CD14-positive monocyte (primary cell): ENCODE measurements around the gene ZDHHC9. TPM values are rescaled to one million over a fixed set of nuclear protein-coding genes. Genes with fewer than 3 reads are reported as not detected.

Source experiments
- DNase-seq, 3 donors: peaks; one replicate each; pipeline ENCODE4 v3.0.0-alpha.2; 2011 to 2022
- H2AFZ ChIP-seq: 2 replicates; pipeline ENCODE4 v1.6.0; 2012; ENCODE audit warnings: mild to moderate bottlenecking, low read depth, low read length, inconsistent platforms; ENCODE audit not compliant: insufficient read depth, poor library complexity, severe bottlenecking
- H3K27ac ChIP-seq, 2 donors: 1 replicate in 1 of 2; 2 replicates in 1 of 2; pipeline ENCODE4 v1.5.1; 2012 to 2013; ENCODE audit warnings: low read length in 2 of 2, control low read depth in 1 of 2, inconsistent platforms in 1 of 2, low read depth in 1 of 2, mild to moderate bottlenecking in 1 of 2
- H3K27me3 ChIP-seq, 2 donors: one replicate each; pipeline versions ENCODE4 v1.6.0 to v1.6.1; 2011 to 2013; ENCODE audit warnings: low read length in 2 of 2; ENCODE audit not compliant: control insufficient read depth in 2 of 2, insufficient read depth in 2 of 2
- H3K36me3 ChIP-seq, 2 donors: replicated peaks in 1 of 2; 1 replicate in 1 of 2; 2 replicates in 1 of 2; pipeline versions ENCODE4 v1.5.1 to v1.6.1; 2012 to 2013; ENCODE audit warnings: low read length in 2 of 2, control low read depth in 1 of 2, inconsistent platforms in 1 of 2, mild to moderate bottlenecking in 1 of 2; ENCODE audit not compliant: insufficient read depth in 2 of 2, control insufficient read depth in 1 of 2
- H3K4me1 ChIP-seq, 2 donors: 1 replicate in 1 of 2; 2 replicates in 1 of 2; pipeline versions ENCODE4 v1.5.1 to v1.6.1; 2012 to 2013; ENCODE audit warnings: low read length in 2 of 2, control low read depth in 1 of 2, inconsistent platforms in 1 of 2, mild to moderate bottlenecking in 1 of 2, moderate library complexity in 1 of 2; ENCODE audit not compliant: insufficient read depth in 2 of 2, control insufficient read depth in 1 of 2
- H3K4me2 ChIP-seq: replicated peaks from 2 replicates; pipeline ENCODE3; 2012; ENCODE audit warnings: low read length, moderate library complexity, mild to moderate bottlenecking; ENCODE audit not compliant: poor library complexity, severe bottlenecking; ENCODE audit errors: extremely low read depth
- H3K4me3 ChIP-seq, 3 experiments: fragments of 200-600 bp in 1 of 3; sonication (generic) in 1 of 3; replicated peaks in 1 of 3; 1 replicate in 2 of 3; 2 replicates in 1 of 3; pipeline ENCODE4 v1.5.1; 2011 to 2013; ENCODE audit warnings: low read length in 3 of 3, mild to moderate bottlenecking in 3 of 3, control low read depth in 2 of 3, low read depth in 2 of 3, inconsistent platforms in 1 of 3, moderate library complexity in 1 of 3
- H3K79me2 ChIP-seq: 2 replicates; pipeline ENCODE4 v1.6.0; 2012; ENCODE audit warnings: mild to moderate bottlenecking, control low read depth, inconsistent platforms, low read length, moderate library complexity; ENCODE audit not compliant: insufficient read depth
- H3K9ac ChIP-seq: 2 replicates; pipeline ENCODE4 v1.6.0; 2017; ENCODE audit warnings: low read length, mild to moderate bottlenecking; ENCODE audit not compliant: insufficient read depth, poor library complexity, severe bottlenecking
- H3K9me3 ChIP-seq, 2 donors: replicated peaks in 1 of 2; 1 replicate in 1 of 2; 2 replicates in 1 of 2; pipeline versions ENCODE4 v1.5.1 to v1.6.1; 2012 to 2013; ENCODE audit warnings: low read length in 2 of 2, control low read depth in 1 of 2; ENCODE audit not compliant: control insufficient read depth in 1 of 2, insufficient read depth in 1 of 2
- H4K20me1 ChIP-seq: 2 replicates; pipeline ENCODE4 v1.6.0; 2012; ENCODE audit warnings: mild to moderate bottlenecking, low read length, control low read depth, moderate library complexity; ENCODE audit not compliant: insufficient read depth
- H3K27ac Mint-ChIP-seq, 7 donors: one replicate each; pipeline ENCODE4 v1.8.0; 2020; ENCODE audit warnings: mild to moderate bottlenecking in 7 of 7, mixed read lengths in 7 of 7, moderate library complexity in 6 of 7, inconsistent platforms in 2 of 7
- H3K27me3 Mint-ChIP-seq, 3 donors: one replicate each; pipeline ENCODE4 v1.8.0; 2021 to 2022; ENCODE audit warnings: low read depth in 3 of 3, mild to moderate bottlenecking in 3 of 3, mixed read lengths in 3 of 3, moderate library complexity in 3 of 3, inconsistent platforms in 1 of 3
- H3K36me3 Mint-ChIP-seq, 2 donors: one replicate each; pipeline ENCODE4 v1.8.0; 2020; ENCODE audit warnings: mixed read lengths in 2 of 2, inconsistent platforms in 1 of 2, mild to moderate bottlenecking in 1 of 2
- H3K4me1 Mint-ChIP-seq: one replicate; pipeline ENCODE4 v1.8.0; 2020; ENCODE audit warnings: mild to moderate bottlenecking, mixed read lengths
- H3K4me3 Mint-ChIP-seq, 2 donors: one replicate each; pipeline ENCODE4 v1.8.0; 2020; ENCODE audit warnings: mild to moderate bottlenecking in 2 of 2, mixed read lengths in 2 of 2, moderate library complexity in 1 of 2
- H3K9me3 Mint-ChIP-seq, 7 donors: one replicate each; pipeline ENCODE4 v1.8.0; 2020 to 2022; ENCODE audit warnings: mixed read lengths in 7 of 7, mild to moderate bottlenecking in 6 of 7, moderate library complexity in 6 of 7, inconsistent platforms in 2 of 7
- CTCF ChIP-seq: fragments of 200-600 bp; IDR thresholded peaks from one replicate; pipeline ENCODE4 v1.8.0; 2022; ENCODE audit warnings: antibody characterized with exemption, mild to moderate bottlenecking
- WGBS: methylation state at CpG from one replicate; pipeline ENCODE4 v1.1.5; 2013; ENCODE audit warnings: missing lambda C conversion rate; ENCODE audit not compliant: insufficient coverage; 5-methylcytosine and 5-hydroxymethylcytosine counted together
- intact Hi-C, 2 donors: fragments of 100-400 bp; cut with micrococcal nuclease; formaldehyde crosslinking; loops; one replicate each; pipeline versions ENCODE4 v1.15.0 to v1.15.1; 2023
- polyA plus RNA-seq, 3 donors: library from polyadenylated mRNA; depleted of rRNA in 1 of 3; unstranded in 2 of 3; stranded (reverse) in 1 of 3; fragments of 300-500 nt in 2 of 3; fragments of >200 nt in 1 of 3; fragmentation: Illumina TruSeq in 2 of 3; gene quantifications; 1 replicate in 2 of 3; 2 replicates in 1 of 3; pipeline ENCODE4 v1.2.3, GENCODE V29; 2012 to 2021

The ZDHHC9 gene
- polyA plus RNA-seq, 3 donors: 1.5 to 2.8 (median 2.7) TPM

GRCh38 chrX:129824620-129825019, 19.1 kb downstream of the ZDHHC9 start:
- Histone ChIP-seq H3K4me2 (no peak overlapping the region), H3K9me3 (no peaks in the 10 kb centered on the region), H3K27me3 (no peaks in the 10 kb centered on the region), H3K79me2 (no peaks in the 10 kb centered on the region), H4K20me1 (no peaks in the 10 kb centered on the region), H3K9ac (no peak overlapping the region), H3K27ac (no peak overlapping the region), H3K4me1 (peaks cover 8 to 9% of the 10 kb centered on the region in 2 donors), H3K4me3 (no peak overlapping the region), H2AFZ (no peak overlapping the region), H3K36me3 (no peaks in the 10 kb centered on the region)
- H3K4me3 Mint-ChIP-seq: no peak overlapping the region
- peak overlapping the region in 2 of 7 donors; percentile 7 to 10 for H3K27ac Mint-ChIP-seq
- H3K9me3 Mint-ChIP-seq: peaks cover 0 to 3% (median 0%) of the 10 kb centered on the region in 7 donors
- WGBS: no CpG with 5 or more reads among the region's 4 CpGs
- intact Hi-C loops: loop anchor here (10.0 kb wide), 2 partner anchors 190 to 220 kb away; no protein-coding TSS in a partner anchor
- peaks cover 0 to 2% of the 10 kb centered on the region in 2 donors for H3K36me3 Mint-ChIP-seq
- H3K4me1 Mint-ChIP-seq: peaks cover 8% of the 10 kb centered on the region
- no peaks in the 10 kb centered on the region for H3K27me3 Mint-ChIP-seq
- no peak for DNase-seq
- TF ChIP-seq CTCF: no peak

- Histone ChIP-seq H3K9me3 (no peaks in the 10 kb centered on the region), H3K4me1 (peaks cover 8 to 9% of the 10 kb centered on the region in 2 donors), H4K20me1 (no peaks in the 10 kb centered on the region), H3K9ac (no peak overlapping the region), H2AFZ (no peak overlapping the region), H3K27me3 (no peaks in the 10 kb centered on the region), H3K36me3 (no peaks in the 10 kb centered on the region), H3K4me2 (peak overlapping the region; percentile 17), H3K79me2 (no peaks in the 10 kb centered on the region), H3K4me3 (peak overlapping the region in 1 of 3 experiments; percentile 42), H3K27ac (peak overlapping the region in 1 of 2 donors; percentile 73)
- H3K36me3 Mint-ChIP-seq: peaks cover 0 to under 1% of the 10 kb centered on the region in 2 donors
- no peaks in the 10 kb centered on the region for H3K27me3 Mint-ChIP-seq
- H3K9me3 Mint-ChIP-seq: peaks cover 0 to 3% (median 0%) of the 10 kb centered on the region in 7 donors
- TF ChIP-seq CTCF: no peak
- peaks cover 8% of the 10 kb centered on the region for H3K4me1 Mint-ChIP-seq
- intact Hi-C loops: loop anchor here (10.0 kb wide), 2 partner anchors 189 to 219 kb away; no protein-coding TSS in a partner anchor
- H3K27ac Mint-ChIP-seq: peak overlapping the region; percentile 3 to 97 (median 86)
- peak; percentile 21 to 51 (median 38) for DNase-seq
- H3K4me3 Mint-ChIP-seq: peak overlapping the region; percentile 55 to 75
- no CpG with 5 or more reads among the region's 6 CpGs for WGBS
These were observed 20.2 kb downstream of the ZDHHC9 start for GRCh38 chrX:129823522-129823921.
